Spleen (tissue), 13 donors: ENCODE results near the gene ULBP2. TPM values are rescaled to one million over a fixed set of nuclear protein-coding genes. Genes with fewer than 3 reads are reported as not detected.

Experiments used
- DNase-seq: peaks from one replicate; pipeline ENCODE4 v3.0.0-alpha.2; 2020
- H3K27ac ChIP-seq, 8 donors: fragments of 200-600 bp; sonication (generic) in 7 of 8; 1 replicate in 4 of 8; 2 replicates in 4 of 8; pipeline versions ENCODE4 v1.5.0 to v1.8.0; 2016 to 2021; ENCODE audit warnings: inconsistent platforms in 4 of 8, mild to moderate bottlenecking in 4 of 8, moderate library complexity in 1 of 8
- H3K27me3 ChIP-seq, 7 donors: fragments of 200-600 bp; sonication (generic) in 6 of 7; replicated peaks in 1 of 7; 1 replicate in 4 of 7; 2 replicates in 3 of 7; pipeline versions ENCODE4 v1.5.0 to v1.8.0; 2016 to 2021; ENCODE audit warnings: inconsistent platforms in 3 of 7, mild to moderate bottlenecking in 1 of 7
- H3K36me3 ChIP-seq, 6 donors: fragments of 200-600 bp; sonication (generic) in 5 of 6; 1 replicate in 4 of 6; 2 replicates in 2 of 6; pipeline versions ENCODE4 v1.5.0 to v1.8.0; 2016 to 2021; ENCODE audit warnings: inconsistent platforms in 2 of 6
- H3K4me1 ChIP-seq, 6 donors: fragments of 200-600 bp; sonication (generic) in 5 of 6; 1 replicate in 3 of 6; 2 replicates in 3 of 6; pipeline versions ENCODE4 v1.5.0 to v1.8.0; 2016 to 2021; ENCODE audit warnings: inconsistent platforms in 3 of 6
- H3K4me3 ChIP-seq, 8 donors: fragments of 200-600 bp; sonication (generic) in 7 of 8; 1 replicate in 4 of 8; 2 replicates in 4 of 8; pipeline versions ENCODE4 v1.5.0 to v1.8.0; 2016 to 2021; ENCODE audit warnings: inconsistent platforms in 4 of 8, mild to moderate bottlenecking in 4 of 8, moderate library complexity in 2 of 8
- H3K9me3 ChIP-seq, 8 donors: fragments of 200-600 bp; sonication (generic) in 7 of 8; 1 replicate in 4 of 8; 2 replicates in 4 of 8; pipeline versions ENCODE4 v1.5.0 to v1.8.0; 2016 to 2021; ENCODE audit warnings: inconsistent platforms in 4 of 8
- POLR2A ChIP-seq, 3 donors: fragments of 450-650 bp; IDR thresholded peaks; one replicate each; pipeline ENCODE4 v1.5.1; 2017; ENCODE audit warnings: antibody characterized with exemption in 3 of 3, mild to moderate bottlenecking in 1 of 3
- POLR2AphosphoS5 ChIP-seq, 3 donors: sonication (generic); formaldehyde crosslinking; IDR thresholded peaks; one replicate each; pipeline ENCODE4 v1.5.1; 2017; ENCODE audit warnings: antibody characterized with exemption in 3 of 3
- WGBS, 5 donors: extraction: QIAGEN DNeasy Blood & Tissue Kit in 3 of 5; methylation state at CpG; one replicate each; pipeline versions ENCODE4 v1.1.5 to v1.1.7; 2013 to 2018; 5-methylcytosine and 5-hydroxymethylcytosine counted together
- intact Hi-C: fragments of 100-400 bp; cut with DNase I; formaldehyde crosslinking; loops from one replicate; pipeline ENCODE4 v1.15.0; 2023; ENCODE audit warnings: low total_unique reads
- long read RNA-seq, 2 donors: transcript quantifications; one replicate each; lab custom pipeline, GENCODE V29; 2026
- polyA plus RNA-seq, 3 donors: library from polyadenylated mRNA; stranded (reverse); fragments of 200-250 nt; gene quantifications; one replicate each; pipeline ENCODE4 v1.2.1, GENCODE V29; 2013
- total RNA-seq, 7 donors: library from RNA; depleted of rRNA in 3 of 7; stranded (reverse); fragments of >200 nt in 3 of 7; fragmentation: NEBNext Ultra II Directional in 4 of 7; extraction: Animal tissue kit (Norgen Biotek cat#: 25700) in 4 of 7; gene quantifications; one replicate each; pipeline versions ENCODE4 v1.1.0 to v1.2.1, GENCODE V29; 2016 to 2021
- TF ChIP-seq, protein P1 (sequence below), 11 experiments: fragments of 200-600 bp in 7 of 11; fragments of 450-650 bp in 4 of 11; sonication (generic) in 4 of 11; IDR thresholded peaks in 8 of 11; conservative IDR thresholded peaks in 3 of 11; 1 replicate in 7 of 11; 2 replicates in 4 of 11; pipeline versions ENCODE4 v1.4.0 to v1.8.0; 2016 to 2021; ENCODE audit warnings: antibody characterized with exemption in 11 of 11, inconsistent platforms in 4 of 11, mild to moderate bottlenecking in 1 of 11
- donor health status: healthy with polysubstance abuse.
- donor health status: DM: no; HTN: no; CAD: no; lungs with moderate emphysema.
- donor health status: DM: no; HTN: no; CAD: no.
- donor health status: Bipolar disorder and iron deficiency.
- donor health status: healthy.
- donor health status: DM: no; HTN: no; CAD: no.
- donor health status: DM: yes; HTN: yes; CAD: no.

ULBP2 gene, protein sequence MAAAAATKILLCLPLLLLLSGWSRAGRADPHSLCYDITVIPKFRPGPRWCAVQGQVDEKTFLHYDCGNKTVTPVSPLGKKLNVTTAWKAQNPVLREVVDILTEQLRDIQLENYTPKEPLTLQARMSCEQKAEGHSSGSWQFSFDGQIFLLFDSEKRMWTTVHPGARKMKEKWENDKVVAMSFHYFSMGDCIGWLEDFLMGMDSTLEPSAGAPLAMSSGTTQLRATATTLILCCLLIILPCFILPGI
- total RNA-seq = not detected
- polyA plus RNA-seq = under 1 TPM; 0.10 to 0.30 (median 0.20) TPM
- long read RNA-seq, donor 1 = 0 reads
- long read RNA-seq, donor 2 = 0 reads

DNA sequence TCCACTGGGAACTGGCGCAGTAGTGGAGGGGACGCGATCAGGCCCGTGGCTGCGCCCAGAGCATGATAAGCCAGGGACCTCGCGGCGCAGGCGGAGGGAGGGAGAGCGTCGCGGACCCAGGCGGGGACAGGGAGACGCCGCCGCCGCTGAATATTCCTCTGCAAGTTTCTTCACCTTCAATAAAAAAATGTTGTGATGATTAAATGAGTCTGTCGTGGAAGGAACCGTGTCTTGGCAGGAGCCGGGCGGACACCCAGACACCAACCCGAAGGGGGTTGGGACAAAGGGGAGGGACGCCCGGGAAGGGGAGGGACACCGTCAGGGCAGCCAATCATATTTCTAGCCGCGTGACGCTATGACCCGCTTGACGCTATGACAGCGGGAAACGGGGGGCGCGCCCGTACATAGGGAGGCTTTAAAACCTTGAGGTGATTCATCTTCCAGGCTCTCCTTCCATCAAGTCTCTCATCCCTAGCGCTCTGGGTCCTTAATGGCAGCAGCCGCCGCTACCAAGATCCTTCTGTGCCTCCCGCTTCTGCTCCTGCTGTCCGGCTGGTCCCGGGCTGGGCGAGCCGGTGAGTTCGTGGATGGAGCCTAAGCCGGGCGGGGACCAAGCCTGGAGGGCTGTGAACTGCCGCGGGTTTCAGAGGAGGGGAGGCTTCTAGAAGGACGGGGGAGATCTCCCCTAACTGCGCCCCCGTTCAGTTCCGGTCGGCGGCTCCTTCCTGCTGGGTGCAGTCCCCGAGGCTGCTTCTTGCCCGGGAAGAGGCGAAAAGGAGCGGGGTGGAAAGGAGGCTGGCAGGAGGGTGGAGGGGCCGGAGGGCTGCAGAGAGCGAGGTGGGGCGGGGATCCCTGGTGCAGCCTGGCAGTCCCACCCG, at the start of gene ULBP2:
TSS of gene ULBP2 (plus strand) at position 432 of the 878 bp plus-strand sequence. CDS start at position 491, 59 bp downstream.
- Histone ChIP-seq H3K9me3 (no peaks in the 10 kb centered on the region), H3K27me3 (peaks cover 0 to 67% (median 54%) of the 10 kb centered on the region in 7 donors), H3K4me1 (peaks cover 11 to 47% (median 34%) of the 10 kb centered on the region in 6 donors), H3K4me3 (peak within 1 kb of the TSS; percentile 25 to 74 (median 51)), H3K36me3 (no peaks in the 10 kb centered on the region), H3K27ac (peak within 1 kb of the TSS in 1 of 8 donors; percentile 19)
- TF ChIP-seq, protein P1, sequence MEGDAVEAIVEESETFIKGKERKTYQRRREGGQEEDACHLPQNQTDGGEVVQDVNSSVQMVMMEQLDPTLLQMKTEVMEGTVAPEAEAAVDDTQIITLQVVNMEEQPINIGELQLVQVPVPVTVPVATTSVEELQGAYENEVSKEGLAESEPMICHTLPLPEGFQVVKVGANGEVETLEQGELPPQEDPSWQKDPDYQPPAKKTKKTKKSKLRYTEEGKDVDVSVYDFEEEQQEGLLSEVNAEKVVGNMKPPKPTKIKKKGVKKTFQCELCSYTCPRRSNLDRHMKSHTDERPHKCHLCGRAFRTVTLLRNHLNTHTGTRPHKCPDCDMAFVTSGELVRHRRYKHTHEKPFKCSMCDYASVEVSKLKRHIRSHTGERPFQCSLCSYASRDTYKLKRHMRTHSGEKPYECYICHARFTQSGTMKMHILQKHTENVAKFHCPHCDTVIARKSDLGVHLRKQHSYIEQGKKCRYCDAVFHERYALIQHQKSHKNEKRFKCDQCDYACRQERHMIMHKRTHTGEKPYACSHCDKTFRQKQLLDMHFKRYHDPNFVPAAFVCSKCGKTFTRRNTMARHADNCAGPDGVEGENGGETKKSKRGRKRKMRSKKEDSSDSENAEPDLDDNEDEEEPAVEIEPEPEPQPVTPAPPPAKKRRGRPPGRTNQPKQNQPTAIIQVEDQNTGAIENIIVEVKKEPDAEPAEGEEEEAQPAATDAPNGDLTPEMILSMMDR (IDR thresholded peaks at IDR 0.05 in 8 of 11, conservative IDR thresholded peaks at IDR 0.05 in 3 of 11) = no peak
- peak in 2 of 3 donors; percentile 63 to 71 for TF ChIP-seq POLR2AphosphoS5 (IDR thresholded peaks at IDR 0.05)
- peak; percentile 91 for DNase-seq
- 1 to 2% (median 2%) methylated on average over 52 to 62 of the region's 62 CpGs for WGBS, 5 donors
- intact Hi-C loops = no loop called here

DNA sequence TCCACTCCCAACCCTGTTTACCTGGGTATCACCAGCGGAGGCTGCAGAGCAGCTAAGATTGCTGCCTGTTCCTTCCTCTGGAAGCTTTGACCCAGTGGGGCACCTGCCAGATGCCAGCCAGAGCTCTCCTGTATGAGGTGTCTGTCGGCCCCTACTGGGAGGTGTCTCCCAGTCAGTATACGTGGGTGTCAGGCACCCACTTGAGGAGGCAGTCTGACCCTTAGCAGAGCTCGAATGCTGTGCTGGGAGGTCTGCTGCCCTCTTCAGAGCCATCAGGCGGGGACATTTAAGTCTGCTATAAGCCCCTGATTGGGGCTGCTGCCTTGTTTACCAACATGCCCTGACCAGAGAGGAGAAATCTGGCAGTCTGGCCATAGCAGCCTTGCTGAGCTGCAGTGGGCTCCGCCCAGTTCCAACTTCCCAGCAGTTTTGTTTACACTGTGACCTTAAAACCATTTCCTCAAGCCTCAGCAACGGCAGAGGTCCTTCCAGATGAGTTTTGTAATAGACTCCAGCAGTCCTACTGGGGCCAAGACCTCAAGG, 46.7 kb upstream of the ULBP2 start:
- no peak overlapping the region for H3K4me3 ChIP-seq
- intact Hi-C loops = no loop called here
- WGBS, 5 donors = 49 to 65% (median 57%) methylated on average over 6 to 7 of the region's 7 CpGs
- peak; percentile 75 for DNase-seq
- H3K9me3 ChIP-seq = no peaks in the 10 kb centered on the region
- peaks cover 0 to 5% (median 0%) of the 10 kb centered on the region in 7 donors for H3K27me3 ChIP-seq
- peaks cover 8 to 36% (median 27%) of the 10 kb centered on the region in 6 donors for H3K4me1 ChIP-seq
- no peaks in the 10 kb centered on the region for H3K36me3 ChIP-seq
- H3K27ac ChIP-seq = peak overlapping the region; percentile 38 to 85 (median 82)
- TF ChIP-seq POLR2A (IDR thresholded peaks at IDR 0.05) (no peak), POLR2AphosphoS5 (IDR thresholded peaks at IDR 0.05) (peak in 1 of 3 donors; percentile 44)

DNA sequence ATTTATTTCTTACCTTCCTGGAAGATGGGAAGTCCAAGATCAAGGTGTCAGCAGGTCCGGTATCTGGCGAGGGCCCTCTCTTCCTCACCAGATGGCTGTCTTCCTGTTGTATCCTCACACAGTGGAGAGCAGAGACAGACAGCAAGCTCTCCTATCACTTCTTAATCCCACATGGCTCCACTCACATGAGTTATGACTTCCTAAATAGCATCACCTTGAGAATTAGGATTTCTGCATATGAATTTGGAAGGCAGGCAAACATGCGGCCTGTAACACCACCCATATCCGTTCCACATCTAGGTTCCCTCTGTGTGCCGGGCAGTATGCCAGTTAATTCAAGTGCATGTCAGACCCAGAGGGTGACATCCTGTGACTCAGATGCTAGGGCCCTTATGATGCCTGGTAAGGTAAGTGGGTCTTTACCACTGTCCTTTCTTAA, 46.0 kb upstream of the ULBP2 start:
- TF ChIP-seq POLR2AphosphoS5 (IDR thresholded peaks at IDR 0.05) (peak in 1 of 3 donors; percentile 75), POLR2A (IDR thresholded peaks at IDR 0.05) (no peak)
- Histone ChIP-seq H3K9me3 (no peaks in the 10 kb centered on the region), H3K27ac (peak overlapping the region; percentile 38 to 85 (median 82)), H3K4me1 (peaks cover 8 to 36% (median 27%) of the 10 kb centered on the region in 6 donors), H3K36me3 (no peaks in the 10 kb centered on the region), H3K4me3 (no peak overlapping the region), H3K27me3 (peaks cover 0 to 5% (median 0%) of the 10 kb centered on the region in 7 donors)
- WGBS, 5 donors = 30 to 47% (median 38%) methylated on average over 5 of the region's 5 CpGs
- DNase-seq = peak; percentile 71
- intact Hi-C loops = no loop called here

DNA sequence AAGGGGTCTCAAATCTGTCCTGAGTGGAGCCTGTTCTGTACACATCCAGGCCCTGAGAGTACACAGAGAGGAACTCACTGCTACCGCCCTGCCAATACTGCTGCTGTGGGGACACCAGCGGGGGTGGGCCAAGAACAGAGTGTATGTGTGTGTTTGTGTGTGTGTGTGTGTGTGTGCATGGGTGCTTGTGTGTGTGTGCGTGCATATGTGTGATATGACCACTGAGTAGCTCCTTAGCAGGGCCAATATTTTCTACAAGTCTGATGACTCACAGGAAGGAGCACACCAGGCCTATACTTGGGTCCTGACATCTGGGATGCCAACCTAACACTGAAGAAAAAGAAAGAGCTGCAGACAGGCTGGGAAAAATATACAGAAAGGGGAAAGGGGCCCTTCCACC, 45.3 kb upstream of the ULBP2 start:
- peaks cover 0 to 5% (median 0%) of the 10 kb centered on the region in 7 donors for H3K27me3 ChIP-seq
- 79 to 95% (median 84%) methylated on average over 3 of the region's 3 CpGs for WGBS, 5 donors
- H3K27ac ChIP-seq = peak overlapping the region; percentile 55 to 85 (median 82)
- no peaks in the 10 kb centered on the region for H3K9me3 ChIP-seq
- TF ChIP-seq, protein P1 (IDR thresholded peaks at IDR 0.05 in 8 of 11, conservative IDR thresholded peaks at IDR 0.05 in 3 of 11) = no peak
- TF ChIP-seq POLR2AphosphoS5 (IDR thresholded peaks at IDR 0.05) (no peak), POLR2A (IDR thresholded peaks at IDR 0.05) (no peak)
- peak; percentile 43 for DNase-seq
- peaks cover 8 to 36% (median 27%) of the 10 kb centered on the region in 6 donors for H3K4me1 ChIP-seq
- H3K4me3 ChIP-seq = peak overlapping the region in 1 of 8 donors; percentile 48
- intact Hi-C loops = no loop called here
- H3K36me3 ChIP-seq = no peaks in the 10 kb centered on the region
